DMS53 (cell line): ENCODE data around the gene POLR3C.
"Not testable (repeated sequence)": the region's sequence is repeated elsewhere in the genome, so short reads cannot be mapped to it uniquely, and the experiment has no call there.

Experiments used
- DNase-seq: peaks from one replicate; lab custom pipeline; 2025; lab: John Stamatoyannopoulos, UW

The POLR3C gene

DNA sequence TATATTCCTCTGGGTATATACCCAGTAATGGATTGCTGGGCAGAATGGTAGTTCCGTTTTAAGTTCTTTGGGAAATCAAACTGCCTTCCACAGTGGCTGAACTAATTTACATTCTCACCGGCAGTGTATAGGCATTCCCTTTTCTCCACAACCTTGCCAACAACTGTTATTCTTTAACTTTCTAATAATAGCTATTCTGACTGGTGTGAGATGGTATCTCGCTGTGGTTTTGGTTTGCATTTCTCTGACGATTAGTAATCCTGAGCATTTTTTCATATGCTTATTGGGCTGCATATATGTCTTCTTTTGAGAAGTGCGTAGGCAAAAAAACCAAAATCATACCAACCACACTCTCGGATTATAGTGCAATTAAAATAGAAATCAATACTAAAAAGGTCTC, 5.9 kb upstream of the POLR3C start:
- DNase-seq, result not testable (repeated sequence)

DNA sequence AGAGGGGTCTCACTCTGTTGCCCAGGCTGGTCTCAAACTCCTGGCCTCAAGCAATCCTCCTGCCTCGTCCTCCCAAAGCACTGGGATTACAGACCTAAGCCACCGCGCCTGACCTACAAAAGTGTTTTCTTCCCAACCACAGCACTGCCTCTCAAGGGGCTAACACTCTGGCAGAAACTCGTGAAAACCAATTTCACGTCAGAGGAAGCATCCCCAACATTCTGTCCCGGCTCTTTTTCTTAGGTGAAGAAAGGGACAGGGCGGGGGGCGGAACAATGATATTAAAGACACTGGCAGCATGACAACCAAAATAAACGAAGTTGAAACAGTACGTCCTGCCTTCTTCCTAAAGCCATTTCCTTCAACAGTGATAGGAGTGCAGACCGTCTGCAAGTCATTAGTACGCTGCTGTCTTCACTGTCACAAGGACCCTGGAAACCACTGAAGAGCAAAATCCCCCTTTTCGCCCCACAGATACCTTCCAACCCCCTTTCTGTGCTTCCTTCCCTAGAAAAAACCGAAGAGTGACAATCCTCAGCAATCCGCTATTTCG, 1.1 kb upstream of the POLR3C start:
- DNase-seq, result not testable (repeated sequence)

- no peak for DNase-seq
Measured at GRCh38 chr1:145824499-145824842, 471 bp downstream of the POLR3C start.

- DNase-seq, result no peak
Measured at GRCh38 chr1:145826030-145826429, 2.0 kb downstream of the POLR3C start.

- no peak for DNase-seq
Measured at GRCh38 chr1:145827966-145828365, 4.0 kb downstream of the POLR3C start.

DNA sequence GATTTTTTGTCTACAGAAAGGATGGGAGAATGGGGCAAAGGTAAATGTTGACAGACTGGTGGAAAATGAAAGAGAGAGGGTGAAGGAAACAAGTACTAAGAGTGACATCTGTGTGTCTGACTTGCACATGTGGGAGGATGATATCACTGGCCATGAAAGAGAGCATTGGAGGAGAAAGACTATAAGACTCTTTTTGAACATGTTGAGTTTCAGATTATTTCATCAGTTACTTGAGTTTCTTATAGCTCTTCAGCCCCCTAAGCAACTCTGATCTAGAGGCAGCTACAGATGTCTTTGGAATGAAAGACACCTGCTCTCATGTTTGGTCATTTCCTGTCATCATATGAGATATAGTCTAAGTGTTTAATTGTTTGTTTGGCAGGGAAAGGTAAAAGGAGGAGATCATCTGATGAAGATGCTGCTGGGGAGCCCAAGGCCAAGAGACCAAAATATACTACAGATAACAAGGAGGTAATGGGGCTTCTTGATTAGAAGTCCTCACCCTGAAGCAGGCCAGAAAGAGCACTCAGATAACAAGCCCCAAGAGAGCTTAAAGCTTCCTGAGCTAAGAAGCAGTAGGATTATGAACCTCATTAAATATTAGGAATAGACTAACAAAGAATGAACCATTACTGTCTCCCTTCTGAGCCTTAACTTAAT, 4.5 kb downstream of the POLR3C start:
- DNase-seq, result no peak

- DNase-seq, result not testable (repeated sequence)
Measured at GRCh38 chr1:145830810-145831209, 6.8 kb downstream of the POLR3C start.

- DNase-seq, result no peak
Measured at GRCh38 chr1:145837656-145838055, 13.7 kb downstream of the POLR3C start.

DNA sequence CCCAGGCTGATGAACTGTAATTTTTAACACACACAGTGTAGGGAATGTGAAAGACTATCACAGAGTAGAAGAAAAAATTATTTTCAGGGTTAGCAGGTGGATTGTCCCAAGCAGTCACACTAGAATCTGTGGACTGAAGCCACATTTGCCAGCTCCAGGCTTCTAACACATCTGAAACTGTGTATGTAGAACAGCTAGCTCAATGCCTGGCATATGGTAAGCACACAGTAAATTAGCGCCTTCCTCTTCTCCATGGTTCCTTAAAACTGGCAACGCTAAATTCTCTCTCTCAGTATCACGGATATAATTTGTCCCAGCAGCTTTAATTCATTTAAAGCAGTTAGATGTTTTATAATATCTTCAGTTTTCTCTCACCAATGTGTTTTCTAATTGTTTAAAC, 19.0 kb downstream of the POLR3C start:
- peak; percentile 46 for DNase-seq

DNA sequence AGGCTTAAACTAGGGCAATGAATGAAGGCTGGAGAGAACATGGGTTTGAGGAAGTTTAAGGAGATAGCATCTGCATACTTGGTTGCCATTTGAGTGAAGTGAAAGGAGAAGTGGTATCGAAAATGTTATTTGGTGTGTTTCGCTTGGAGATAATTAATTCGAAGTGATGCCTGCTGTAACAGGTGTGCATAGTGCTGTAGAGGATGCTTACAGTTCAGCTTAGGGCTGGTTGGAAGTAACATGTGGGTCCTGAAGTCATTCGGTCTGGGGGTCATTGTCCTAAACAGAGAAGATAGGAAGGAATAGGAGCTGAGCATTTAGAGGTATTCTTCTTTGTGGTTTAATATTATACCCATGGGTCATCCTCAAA, 21.1 kb downstream of the POLR3C start:
- peak; percentile 72 for DNase-seq

GRCh38 chr1:145845514-145846161, 21.6 kb downstream of the POLR3C start, which contains the start of gene NUDT17:
Gene NUDT17, plus strand, starts transcription at chr1:145845630. Its CDS starts 11 bp downstream, at chr1:145845641.
- peak; percentile 92 for DNase-seq

DNA sequence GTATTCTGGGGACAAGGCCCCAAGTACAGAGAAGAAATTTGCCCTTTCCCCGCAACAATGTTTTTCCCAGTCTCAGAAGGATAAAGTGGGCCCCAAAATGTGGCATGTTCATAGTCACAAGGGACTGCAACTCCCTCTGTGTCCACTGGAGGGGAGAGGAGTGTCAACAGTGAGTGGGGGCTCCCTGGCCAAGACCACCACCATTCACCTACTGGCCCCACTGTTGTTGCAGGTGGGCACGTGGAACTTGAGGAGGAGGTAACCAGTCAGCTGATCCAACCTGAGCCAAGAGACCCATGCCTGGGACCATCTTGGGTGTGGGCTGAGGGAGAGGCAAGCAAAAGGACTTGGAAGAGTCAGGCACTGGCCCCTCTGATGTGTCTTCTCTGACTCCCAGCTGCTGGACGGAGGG, 22.2 kb downstream of the POLR3C start:
- peak; percentile 46 for DNase-seq

DNA sequence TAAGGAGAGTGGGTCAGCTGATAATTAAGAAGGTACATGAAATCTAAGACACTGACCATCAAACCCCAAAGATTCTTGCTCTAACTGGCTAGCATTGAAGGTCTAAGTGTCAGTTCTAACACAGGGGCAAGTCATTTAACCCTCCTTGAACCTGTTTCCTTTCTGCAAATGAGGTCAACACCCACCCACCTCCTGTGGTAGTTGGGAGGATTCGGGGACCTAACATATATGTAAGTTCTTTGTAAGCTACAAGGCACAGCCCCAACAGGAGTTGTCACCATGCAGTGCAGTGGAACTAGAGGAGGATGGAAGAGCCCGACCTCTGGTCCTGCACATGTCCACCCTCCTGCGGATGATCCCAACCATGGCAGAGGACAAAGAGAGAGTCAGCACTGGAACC, 23.8 kb downstream of the POLR3C start:
- no peak for DNase-seq

GRCh38 chr1:145849356-145850160, 25.6 kb downstream of the POLR3C start:
- no peak for DNase-seq

DNA sequence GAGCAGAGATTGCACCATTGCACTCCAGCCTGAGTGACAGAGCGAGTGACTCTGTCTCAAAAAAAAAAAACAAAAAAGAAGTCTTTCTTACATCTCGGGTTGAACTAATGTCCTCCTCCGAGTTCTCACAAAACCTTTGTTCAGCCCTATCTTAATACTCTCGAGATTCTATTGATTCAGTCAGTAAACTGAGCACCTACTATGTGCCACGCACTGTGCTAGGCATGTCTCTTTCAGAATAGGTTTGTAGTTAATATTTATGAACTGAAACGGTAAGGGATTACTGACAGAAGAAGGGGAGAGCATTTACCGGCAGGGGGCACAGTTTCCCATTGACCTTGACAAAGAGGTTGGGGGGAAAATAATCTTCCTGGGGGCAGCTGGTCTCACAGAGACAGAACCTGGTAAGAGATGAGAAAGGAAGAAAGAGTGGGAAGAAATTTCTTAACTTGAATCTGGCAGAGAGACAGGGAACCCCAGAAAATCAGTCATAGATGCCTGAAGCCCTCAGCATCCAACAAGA, 31.5 kb downstream of the POLR3C start:
- DNase-seq, result no peak

GRCh38 chr1:145857170-145857569, 33.2 kb downstream of the POLR3C start:
- DNase-seq, result no peak

DNA sequence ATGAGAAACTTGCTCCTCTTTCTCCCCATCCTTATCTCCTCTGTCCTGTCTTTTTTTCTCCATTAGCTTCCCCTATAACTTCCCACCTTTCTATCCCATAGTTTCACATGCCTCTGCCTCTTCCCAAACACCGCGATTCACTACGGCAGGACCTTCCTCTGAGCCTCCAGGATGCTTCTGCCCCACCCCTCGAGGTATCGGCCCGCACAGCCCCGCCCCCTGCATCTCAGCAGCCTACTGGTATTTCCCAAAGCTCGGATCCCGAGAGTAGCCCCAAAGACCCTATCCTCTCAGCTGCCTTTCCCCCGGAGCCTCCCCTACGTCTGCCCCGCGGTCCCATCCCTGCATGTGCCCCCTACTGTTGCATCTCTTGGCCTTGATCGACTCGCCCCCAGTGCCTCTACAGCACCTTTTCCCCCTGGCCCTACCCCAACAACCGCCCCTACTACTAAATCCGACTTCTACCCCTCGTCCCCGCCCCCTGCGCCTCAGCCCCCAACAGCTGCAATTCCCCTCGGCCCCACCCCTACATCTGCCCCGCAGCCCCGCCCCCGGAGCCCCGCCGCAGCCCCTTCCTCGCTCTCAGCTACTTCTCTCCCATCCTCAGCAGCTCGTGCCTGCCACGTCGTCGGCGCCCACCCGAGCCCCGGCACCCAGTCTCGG, 34.4 kb downstream of the POLR3C start:
- DNase-seq, result peak; percentile 66

DNA sequence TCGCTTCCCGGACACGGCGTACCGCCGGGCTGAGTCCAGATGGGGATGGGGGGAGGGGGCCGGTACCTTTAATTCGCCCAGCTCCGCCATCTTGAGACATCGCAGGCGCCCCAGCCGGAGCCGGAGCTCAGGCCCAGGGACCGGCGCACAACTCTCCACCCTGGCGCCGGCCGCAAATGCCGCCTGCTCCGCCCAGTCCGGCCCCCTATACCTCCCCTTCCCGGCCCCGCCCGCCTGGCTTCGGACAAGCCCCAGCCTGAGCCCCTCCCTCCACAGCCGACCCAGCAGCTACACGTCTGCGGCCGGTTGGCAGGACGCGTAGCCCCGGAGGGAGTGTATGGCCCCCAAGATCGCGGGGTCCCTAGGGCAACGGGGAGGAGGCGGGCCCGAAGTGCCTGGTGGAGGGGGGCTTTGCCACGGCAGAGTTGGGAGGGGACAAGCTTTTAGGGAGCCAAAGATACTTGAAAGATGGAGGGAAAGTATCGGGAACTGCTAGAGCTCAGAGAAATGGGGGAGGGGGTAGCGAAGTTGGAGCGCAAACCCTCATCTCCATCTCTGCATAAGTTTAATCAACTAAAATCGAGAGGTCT, 35.0 kb downstream of the POLR3C start, which contains the start of gene PIAS3:
PIAS3 (minus strand) TSS at position 181 of the 590 bp plus-strand sequence; CDS start at position 90, 91 bp downstream.
- DNase-seq, result peak; percentile 95

DNA sequence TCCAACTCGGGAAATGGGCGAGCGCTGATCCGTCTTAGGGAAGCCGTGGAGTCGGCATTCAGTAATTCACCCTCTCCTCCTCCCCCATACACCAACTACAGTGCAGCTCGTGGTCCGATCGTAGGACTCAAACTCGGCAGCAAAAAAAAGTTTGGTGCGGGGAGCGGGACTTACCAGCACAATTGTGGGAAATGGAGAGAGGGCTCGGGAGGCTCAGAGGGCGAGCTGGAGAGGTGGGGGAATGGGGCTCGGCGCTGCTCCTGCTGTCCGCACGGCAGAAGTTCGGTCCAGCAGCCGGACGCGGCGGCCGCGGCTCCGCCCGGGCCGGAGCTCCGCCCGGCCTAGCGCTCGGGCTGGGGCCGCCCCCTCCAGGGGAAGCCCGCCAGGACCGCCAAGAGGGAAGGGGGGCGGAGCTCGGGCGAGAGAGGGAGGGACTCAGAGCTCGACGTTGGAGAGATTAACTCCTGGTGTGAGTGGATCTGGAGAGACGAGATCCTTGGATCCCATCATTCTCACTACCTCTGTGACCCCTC, 35.6 kb downstream of the POLR3C start:
- DNase-seq, result peak; percentile 91

GRCh38 chr1:145863282-145864018, 39.5 kb downstream of the POLR3C start:
- DNase-seq, result no peak
